GM23338 (cell line): ENCODE results near the gene UHRF2.

Experiments
- CREB1 ChIP-seq: fragments of 250-450 bp; sonication (Bioruptor Pico); IDR thresholded peaks from 2 replicates; pipeline ENCODE4 v1.5.0; 2020; ENCODE audit warnings: low read depth, mild to moderate bottlenecking, moderate library complexity
- CTCF ChIP-seq, 2 experiments: fragments of 200-600 bp in 1 of 2; sonication (generic) in 1 of 2; conservative IDR thresholded peaks; 2 replicates each; pipeline versions ENCODE4 v1.5.1 to v1.6.1; 2016 to 2017; ENCODE audit warnings: antibody characterized with exemption in 2 of 2, low read depth in 2 of 2, mild to moderate bottlenecking in 2 of 2, moderate library complexity in 1 of 2
- ETS1 ChIP-seq: IDR thresholded peaks from 2 replicates; pipeline ENCODE4 v1.6.1; 2016; ENCODE audit warnings: antibody characterized with exemption
- EZH2 ChIP-seq: fragments of 200-600 bp; sonication (generic); IDR thresholded peaks from one replicate; pipeline ENCODE4 v1.8.0; 2017; ENCODE audit warnings: antibody characterized with exemption, mild to moderate bottlenecking, low read depth; ENCODE audit not compliant: unreplicated experiment
- EZH2phosphoT487 ChIP-seq: fragments of 200-600 bp; sonication (generic); IDR thresholded peaks from one replicate; pipeline ENCODE4 v1.8.1; 2018; ENCODE audit warnings: antibody characterized with exemption; ENCODE audit not compliant: unreplicated experiment
- NANOG ChIP-seq: IDR thresholded peaks from 2 replicates; pipeline ENCODE4 v1.6.1; 2016; ENCODE audit warnings: antibody characterized with exemption, borderline replicate concordance
- POLR2AphosphoS5 ChIP-seq: IDR thresholded peaks from 2 replicates; pipeline ENCODE4 v1.6.1; 2016; ENCODE audit warnings: antibody characterized with exemption, low read depth
- REST ChIP-seq: IDR thresholded peaks from one replicate; pipeline ENCODE4 v1.6.1; 2018; ENCODE audit warnings: antibody characterized with exemption; ENCODE audit not compliant: unreplicated experiment
- ZNF331 ChIP-seq: fragments of 250-450 bp; sonication (Bioruptor Pico); IDR thresholded peaks from 2 replicates; pipeline ENCODE4 v1.5.0; 2020; ENCODE audit warnings: low read depth, mild to moderate bottlenecking, moderate library complexity

- TF ChIP-seq CTCF (conservative IDR thresholded peaks at IDR 0.05; ENCODE audit: low read depth in 2 of 2) (no peak), POLR2AphosphoS5 (0 out of 2 replicates have a peak, but pooled peaks have one; percentile 28), EZH2 (no peak), ETS1 (no peak), CREB1 (CRISPR knock-in tag) (no peak), NANOG (no peak), REST (no peak), ZNF331 (no peak), EZH2phosphoT487 (no peak)
Measured at GRCh38 chr9:6414247-6414641, 1.2 kb downstream of the UHRF2 start.
